Stimulated activated CD8-positive, alpha-beta memory T cell treated with anti-CD3 and anti-CD28 coated beads, Interleukin-4, amount 100 ng/mL, for 1 hour (primary cell): ENCODE measurements around the gene APP.

ENCODE experiments used
- DNase-seq, 2 donors: peaks; one replicate each; pipeline ENCODE4 v3.0.0-alpha.2; 2020; ENCODE audit warnings: low read depth in 2 of 2, low spot score in 1 of 2

The APP gene

DNA sequence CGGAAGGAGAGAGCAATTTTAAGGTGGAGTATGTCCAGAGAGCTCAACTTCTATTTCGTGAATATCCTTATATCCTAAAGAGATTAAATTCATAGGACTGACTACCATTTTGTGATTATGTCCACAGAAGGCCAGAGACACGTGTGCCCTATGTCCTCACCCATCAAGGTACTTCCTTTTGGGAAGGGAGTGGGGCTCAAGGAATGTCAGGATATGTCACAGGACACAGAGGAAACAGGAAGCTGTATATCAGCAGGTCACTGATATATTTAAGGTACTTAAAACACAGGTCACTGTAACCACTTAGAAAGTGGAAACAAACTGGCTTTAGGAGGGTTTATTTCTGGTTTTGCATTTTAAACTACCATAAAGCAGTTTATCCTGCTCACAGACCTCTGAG lies 184.6 kb downstream of the APP start:
- DNase-seq, result no peak

DNA sequence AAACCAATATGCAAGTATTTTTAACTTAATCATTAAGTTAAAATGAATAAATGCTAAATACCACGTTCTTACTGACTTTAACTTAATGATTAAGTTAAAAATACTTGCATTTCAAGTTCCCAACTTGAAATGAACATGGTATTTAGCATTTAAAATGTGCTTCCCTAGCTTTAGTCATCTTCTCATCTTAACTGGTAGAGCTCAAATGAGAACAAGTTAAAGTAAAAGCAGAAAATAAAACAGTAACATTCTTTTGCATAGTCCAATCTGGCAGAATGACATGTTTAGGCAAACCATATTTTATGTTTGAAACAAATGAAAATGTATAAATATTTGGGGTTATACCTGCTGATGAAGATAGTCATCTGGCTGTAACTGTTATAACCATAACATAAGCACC lies 186.0 kb downstream of the APP start:
- DNase-seq, result no peak

DNA sequence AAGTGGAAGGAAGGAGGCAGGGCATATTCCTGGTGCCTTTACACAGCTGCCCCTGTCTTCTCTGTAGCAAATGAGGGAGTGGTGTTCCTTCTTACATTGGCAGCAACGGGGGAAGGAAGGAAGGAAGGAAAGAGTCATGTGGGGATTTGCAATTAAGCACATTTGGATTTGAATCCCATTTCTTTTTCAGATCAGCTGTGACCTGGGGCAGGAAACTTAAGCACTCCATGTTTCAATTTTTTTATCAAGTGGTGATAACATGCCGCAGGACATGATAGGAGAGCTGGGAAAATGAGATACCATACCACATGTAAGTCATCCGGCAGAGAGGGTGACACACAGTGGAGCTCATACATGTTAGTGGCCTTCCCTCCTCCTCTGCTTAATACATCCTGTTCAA lies 186.8 kb downstream of the APP start:
- no peak for DNase-seq

DNA sequence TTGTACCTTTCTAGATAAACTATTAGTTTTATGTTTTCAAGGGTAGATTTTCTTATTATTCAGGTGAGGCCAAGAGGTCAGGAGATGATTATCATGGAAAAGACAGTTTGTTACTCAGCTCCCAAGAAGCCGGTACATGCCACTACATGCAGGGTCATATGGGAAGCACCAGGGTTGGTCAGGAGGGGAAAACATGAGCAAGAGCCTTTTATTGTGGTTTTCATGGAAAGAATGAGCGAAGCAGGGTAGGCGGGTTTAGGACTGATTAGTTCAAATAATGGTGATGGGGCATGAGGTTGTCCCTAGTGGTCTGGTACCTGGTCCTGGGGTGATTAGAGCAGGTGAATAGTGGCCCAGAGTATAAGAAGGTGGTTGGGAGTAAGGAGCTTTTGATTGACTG lies 189.9 kb downstream of the APP start:
- DNase-seq, result no peak

DNA sequence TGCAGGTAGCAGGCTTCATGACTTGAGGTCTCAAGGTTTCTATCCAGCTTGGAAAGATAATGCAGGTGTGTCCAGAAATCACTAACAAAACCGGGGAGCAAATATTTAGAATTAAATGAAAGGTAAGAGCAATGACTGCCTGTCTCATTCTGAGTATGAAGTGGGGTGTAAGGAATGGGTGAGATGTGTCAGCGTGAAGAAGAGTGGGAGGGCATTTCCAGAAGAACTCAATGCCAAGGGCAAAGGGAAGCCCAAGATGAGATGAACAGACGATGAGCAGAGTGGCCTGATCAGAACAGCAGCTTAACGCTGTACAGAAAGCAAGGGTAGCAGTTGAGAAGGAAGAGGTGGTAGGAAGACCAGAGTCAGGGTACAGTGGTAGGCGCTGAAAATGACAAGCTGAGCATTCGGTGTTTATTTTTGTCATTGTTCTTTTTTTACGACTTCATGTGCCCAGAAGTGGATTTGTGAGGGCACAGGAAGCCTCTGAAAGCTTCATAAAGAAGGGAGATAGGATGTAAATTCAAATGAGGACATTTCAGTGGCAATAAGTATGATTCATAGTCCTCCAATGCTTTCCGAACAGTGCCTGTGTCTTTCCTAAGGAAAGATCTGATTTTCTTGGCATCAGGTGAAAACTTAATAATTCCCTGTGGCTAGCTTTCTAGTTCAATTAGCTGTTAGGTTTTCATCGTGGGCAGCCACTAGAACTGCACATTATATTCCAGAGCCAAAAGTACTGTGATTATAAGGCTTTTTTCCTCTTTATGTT lies 190.5 kb downstream of the APP start:
- DNase-seq, result no peak

DNA sequence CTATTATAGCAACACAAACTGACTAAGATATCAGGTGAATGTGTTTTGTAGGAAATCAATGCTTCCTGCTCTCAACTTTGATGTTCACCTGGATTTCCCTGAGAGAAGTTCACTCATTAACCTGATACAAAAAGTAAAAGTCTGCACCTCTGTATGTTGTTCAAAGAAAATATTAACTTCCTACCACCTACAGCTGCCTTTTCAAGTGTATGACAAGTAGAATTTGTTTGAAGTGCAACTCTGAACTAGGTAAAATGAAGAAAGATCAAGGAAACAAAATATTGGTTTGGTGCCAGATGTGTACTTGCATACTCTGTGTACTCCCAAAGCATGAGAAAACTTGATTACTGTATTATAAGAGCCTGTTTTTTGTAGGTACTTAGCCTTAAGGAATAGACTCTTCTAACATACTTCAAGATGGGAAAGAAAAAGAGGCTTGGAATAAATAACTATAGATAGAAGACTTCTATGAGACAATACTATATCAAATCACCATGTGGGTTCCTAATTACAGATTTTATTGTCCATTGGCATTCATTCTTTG lies 193.4 kb downstream of the APP start:
- DNase-seq, result no peak

DNA sequence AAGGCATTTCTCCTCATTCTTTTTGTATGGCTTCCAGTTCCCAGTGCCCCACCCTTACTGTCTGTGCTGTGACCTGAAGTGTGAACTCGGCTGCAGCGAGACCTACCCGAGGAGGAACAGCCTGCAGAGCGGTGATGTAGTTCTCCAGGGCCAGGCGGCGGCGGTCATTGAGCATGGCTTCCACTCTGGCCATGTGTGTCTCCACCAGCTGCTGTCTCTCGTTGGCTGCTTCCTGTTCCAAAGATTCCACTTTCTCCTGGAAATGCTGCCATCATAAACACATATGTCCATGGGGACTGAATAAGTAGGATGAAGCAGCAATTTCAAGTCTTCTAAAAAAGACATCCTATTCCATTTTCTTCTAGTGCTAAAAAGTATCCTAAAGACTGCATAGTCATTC lies 195.6 kb downstream of the APP start:
- no peak for DNase-seq

DNA sequence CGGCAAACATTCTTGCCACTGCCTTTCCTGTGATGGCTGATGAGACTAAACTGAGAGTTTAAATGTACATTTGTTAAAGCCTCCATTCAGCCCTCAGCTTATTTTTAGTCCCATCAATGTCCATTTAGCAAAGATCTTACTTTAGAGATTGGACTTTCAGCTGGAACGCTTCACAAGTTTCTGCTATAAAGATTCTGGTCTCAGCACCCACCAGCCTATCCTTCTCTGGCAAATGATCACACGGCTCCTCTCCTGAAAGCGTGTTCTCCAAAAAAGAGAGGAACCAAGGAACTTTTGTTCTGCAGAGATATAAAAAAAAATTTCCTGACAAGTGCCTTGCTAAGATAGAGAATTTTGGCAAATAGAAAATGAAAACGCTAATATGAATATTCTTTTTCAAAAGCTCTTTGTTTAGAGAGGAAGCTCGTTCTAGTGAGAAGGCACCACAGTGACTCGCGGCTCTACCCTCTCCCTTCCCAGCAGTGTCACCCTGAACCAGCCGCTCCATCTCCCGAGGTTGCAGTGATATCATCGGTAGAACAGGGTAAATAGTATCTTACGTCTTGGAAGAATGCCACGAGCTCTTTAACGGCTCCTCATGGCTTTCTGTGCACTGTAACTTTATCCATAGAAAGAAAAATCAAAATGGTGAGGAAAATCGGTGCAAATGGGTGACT lies 200.2 kb downstream of the APP start:
- no peak for DNase-seq

DNA sequence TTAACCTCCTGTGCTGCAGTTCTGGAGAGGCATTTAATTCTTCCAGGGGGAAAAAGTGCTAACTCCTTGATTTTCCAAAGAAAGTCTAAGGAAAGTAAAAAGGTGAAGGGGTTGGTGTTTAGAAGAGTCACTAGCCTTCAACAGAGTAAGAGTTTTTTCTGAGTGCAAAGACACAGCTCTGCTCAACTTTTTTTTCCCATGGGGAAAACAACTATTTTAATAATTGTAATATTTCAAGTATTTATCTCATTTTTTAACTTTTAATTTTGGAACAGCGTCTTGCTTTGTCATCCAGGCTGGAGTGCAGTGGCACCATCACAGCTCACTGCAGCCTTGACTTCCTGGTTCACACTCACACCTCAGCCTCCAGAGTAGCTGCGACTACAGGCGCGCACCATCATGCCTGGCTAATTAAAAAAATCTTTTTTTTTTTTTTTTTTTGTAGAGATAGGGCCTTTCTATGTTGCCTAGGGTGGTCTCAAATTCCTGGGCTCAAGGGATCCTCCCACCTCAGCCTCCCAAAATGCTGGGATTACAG lies 202.6 kb downstream of the APP start:
- no peak for DNase-seq

DNA sequence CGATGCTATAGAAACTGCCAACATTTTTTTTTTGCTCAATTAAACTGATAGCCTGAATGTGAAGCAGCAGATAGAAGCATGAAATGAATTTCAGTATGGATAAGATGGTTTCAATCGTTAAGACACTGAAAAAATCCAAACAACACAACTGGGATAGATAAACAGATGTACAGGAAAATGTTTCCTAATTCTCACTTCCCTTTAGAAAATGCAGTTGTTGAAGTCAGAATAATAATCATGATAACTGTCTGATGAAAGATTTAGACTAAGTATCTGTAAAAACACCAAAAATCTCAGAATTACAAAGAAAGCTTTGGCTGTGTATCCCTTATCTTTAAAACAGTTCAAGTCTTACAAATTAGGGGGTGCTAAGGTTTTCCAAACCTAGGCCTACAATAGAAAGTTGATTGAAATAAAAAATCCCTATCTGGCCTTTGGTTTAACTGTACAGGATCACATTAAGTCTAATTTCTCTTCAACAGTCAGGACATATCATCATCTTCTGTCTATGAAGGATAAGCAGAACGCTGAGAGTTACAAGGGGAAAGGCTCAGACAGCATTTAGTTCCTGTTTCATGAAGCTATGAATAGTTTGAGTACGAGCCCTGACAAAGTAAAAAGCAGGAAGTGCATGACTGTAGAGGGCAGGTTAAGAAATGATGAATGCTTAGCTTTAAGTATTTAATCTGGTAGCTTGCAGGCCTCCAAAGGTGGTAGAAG lies 203.2 kb downstream of the APP start:
- DNase-seq, result no peak

DNA sequence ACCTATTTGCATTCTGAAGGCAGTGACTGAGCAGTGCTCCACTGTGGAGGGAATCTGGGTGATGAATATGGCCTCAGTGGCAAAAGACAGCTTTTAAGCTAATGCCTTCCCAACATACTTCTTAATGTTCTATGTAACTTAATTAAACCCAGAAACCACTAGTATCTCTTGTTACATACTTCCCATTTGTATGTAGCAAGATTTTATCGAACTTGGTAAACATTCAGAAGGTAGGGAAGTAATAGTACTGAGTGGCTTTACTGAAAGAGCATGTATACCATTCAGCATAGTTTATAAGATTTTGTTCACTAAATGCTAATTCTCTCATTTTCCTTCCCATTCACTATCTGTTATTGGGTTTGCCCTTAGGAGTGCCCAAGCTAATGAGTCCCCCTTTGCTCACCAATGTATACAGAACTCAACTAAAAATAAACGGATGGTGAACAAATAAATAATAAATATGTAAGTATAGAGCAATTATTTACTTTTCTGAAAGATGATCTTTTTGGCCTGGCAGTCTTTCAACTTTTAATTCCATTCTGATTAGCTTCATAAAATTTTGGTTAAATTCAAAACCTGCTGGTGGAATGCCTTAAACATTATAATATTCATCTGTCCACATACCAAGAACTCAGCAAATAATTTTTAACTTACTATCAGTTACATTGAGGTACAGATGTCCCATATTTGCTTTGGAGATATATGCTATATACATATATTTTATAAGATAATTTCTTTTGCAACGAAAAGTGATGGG lies 204.4 kb downstream of the APP start:
- DNase-seq, result no peak

DNA sequence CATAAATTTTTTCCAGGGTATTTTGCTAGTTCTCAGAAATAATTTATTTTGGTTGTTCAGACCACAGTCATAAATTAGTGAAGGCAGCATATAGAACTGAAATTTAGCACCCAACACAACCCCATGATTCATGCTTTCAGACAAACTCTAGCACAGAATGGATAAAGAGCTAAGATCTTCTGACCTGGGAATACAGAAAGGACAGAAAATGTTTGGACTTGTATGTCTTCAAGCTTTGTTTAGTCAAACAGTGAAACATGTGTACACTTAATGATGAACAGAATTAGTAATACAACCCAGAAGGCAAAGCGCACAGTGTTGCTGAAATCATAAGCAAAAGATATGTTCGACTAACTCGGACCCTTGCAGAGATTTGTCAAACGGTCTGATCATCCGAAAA lies 205.6 kb downstream of the APP start:
- DNase-seq, result no peak

DNA sequence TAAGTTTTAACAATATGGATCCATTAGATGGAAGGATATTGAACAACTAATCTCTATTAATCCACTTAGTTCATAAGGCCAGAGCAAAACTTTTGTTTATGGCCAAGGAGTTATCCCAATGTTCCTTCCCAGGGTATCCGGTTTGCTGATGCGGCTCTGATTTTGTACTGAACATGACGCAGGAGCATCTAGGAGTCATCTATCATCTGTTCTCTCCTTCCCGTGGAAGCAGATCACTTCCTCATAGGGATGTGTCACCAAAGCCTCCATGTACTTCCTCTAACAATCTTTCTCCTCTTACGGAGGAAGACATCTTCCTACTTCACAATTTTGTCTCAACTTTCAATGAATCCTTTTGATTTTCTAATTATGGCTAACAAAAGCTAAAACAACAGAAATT lies 206.6 kb downstream of the APP start:
- no peak for DNase-seq

DNA sequence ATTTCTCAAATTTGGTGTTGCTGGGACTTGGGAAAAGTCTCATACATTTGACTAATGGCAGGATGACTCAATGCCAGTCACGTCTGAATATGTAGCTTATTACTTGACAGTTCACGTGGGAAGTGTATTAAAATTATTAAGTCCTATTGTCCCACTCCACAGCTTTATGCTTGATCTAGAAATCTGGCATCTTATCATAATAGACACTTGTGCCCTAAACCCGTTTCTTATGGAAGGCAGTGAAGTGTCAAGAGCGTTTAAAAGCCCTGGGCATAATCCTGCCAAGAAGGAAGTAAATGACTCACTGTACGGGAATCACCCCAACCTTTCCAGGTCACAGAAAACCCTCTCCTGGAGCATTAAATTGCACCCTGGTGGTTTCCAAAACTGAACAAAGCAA lies 207.4 kb downstream of the APP start:
- DNase-seq, result no peak

DNA sequence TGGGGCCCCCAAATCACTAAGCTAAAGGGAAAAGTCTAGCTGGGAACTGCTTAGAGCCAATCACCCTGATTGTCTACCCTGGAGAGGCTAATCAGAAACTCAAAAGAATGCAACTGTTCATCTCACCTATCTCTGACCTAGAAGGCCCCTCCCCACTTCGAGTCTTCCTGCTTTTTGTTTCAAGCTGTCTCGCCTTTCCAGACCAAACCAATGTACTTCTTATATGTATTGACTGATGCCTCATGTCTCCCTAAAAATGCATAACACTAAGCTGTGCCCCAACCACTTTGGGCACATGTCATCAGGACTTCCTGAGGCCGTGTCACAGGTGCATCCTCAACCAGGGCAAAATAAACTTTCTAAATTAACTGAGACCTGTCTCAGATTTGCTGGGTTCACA lies 209.5 kb downstream of the APP start:
- no peak for DNase-seq

DNA sequence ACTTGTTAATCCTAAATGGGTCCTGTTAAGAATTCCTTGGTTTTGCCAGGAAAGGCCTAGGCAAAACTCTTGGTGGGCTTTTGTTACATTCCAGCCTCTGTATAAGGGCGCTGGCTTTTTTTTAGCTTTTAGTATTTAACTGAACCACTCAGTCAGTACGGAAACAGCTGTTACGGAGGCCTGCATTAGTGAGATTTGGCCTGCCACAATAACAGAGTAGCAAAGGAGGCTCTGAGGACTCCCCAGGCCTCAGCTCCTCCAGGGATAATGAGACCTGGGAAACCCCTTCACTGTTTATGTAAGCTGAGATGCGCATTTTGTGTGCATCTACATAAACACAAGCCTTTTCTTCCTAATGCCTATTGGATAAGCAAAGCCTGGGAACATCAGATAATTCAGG lies 210.2 kb downstream of the APP start:
- no peak for DNase-seq

DNA sequence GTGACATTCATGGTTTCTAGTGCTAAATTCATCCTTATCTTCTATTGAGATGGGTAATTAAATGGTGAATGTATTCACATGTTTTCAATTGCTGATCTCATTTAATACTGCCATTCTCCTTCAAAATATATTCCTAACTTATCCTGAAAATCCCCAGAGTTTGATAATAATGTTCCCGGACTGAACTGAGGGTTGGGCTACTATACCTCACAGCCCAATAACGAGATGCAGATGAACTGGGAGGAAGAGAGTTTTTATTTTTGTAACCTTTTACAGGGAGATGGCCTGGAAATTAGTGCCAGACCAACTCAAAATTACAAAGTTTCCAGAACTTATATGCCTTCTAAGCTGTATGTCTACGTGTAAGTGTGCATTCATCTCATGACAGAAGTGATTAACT lies 210.8 kb downstream of the APP start:
- DNase-seq, result no peak

DNA sequence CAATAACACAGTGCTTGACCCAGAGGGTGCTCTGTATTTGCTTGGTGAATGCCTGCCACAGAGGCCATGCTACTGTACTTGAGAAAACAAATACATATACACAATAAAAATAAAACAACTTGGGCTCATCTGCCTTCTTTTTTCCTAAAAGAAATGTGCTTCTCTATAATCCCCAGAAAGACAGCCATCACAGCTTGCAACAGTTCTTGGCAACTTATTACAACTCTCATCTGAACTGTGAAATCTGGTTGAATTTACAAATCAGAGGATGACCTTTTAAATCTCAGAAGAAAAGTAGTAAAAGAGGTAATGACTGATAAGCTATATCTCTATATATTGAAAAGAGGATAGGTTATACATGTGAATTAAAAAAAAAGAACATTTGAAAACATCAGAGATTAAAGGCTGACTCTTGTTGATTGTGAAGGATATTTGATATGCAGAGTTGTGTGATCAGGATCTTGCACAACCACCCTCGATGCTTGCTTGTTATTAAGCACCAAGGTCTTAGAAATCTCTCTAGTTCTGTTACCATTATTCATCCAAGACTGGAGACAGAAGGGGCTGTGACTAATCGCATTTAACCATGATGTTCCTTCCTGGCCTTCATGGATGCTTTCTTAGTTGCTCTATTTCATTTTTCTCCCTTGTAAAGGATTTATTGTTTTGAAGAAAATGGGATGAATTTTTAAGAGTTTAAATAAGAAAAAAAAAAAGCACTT lies 213.4 kb downstream of the APP start:
- DNase-seq, result no peak

DNA sequence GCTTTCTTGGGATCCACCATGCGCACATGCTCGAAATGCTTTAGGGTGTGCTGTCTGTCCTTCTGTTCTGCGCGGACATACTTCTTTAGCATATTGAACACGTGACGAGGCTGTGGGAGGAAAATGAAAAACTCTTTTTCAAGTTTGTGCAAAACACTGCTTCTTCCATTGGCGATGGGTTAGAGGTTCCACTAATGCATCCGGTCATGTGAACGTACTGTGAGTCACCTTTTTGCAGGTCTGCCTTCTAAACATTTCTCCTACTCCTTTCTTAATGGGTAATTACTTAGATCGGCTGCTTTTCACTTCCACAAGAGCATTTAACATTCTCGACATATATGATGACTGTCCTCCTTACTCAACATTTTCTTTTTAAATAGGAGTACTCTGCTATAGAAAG lies 214.9 kb downstream of the APP start:
- DNase-seq, result no peak

DNA sequence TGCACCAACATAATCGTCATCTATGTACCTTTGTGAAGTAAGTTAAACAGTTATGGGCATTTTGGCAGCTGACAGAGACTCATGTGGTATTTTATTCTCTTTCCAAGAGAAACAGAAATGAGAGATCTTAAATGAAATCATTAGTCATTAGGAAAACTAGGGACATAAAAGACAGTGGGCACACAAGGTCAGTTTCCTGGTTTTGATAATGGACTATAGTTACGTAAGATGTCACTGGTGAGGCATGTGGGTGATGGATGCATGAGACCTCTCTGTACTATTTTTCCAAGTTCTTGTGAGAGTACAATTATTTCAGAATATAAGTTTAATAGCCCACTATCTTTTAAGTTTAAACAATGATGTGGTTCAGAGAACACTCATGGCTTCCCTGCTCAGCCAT lies 216.9 kb downstream of the APP start:
- DNase-seq, result no peak
